Stimulated activated effector memory CD8-positive, alpha-beta T cell treated with anti-CD3 and anti-CD28 coated beads, Interleukin-12 subunit alpha, Interleukin-12 subunit beta, amount 100 ng/mL, for 72 hours (primary cell): ENCODE data around the gene RPS28.
"Not testable (repeated sequence)": the region's sequence is repeated elsewhere in the genome, so short reads cannot be mapped to it uniquely, and the experiment has no call there.

Experiments used
- ATAC-seq: fragments of 150-1000 bp; cut with Tn5 transposase; 2 replicates; pipeline ENCODE4 v1.10.0; 2021
- DNase-seq, 2 donors: peaks; one replicate each; pipeline ENCODE4 v3.0.0; 2021 to 2022; ENCODE audit warnings: low spot score in 2 of 2
- H3K27ac Mint-ChIP-seq: one replicate; pipeline ENCODE4 v1.8.0; 2022; ENCODE audit warnings: mild to moderate bottlenecking, mixed read lengths
- H3K36me3 Mint-ChIP-seq: one replicate; pipeline ENCODE4 v1.8.0; 2022; ENCODE audit warnings: mild to moderate bottlenecking, mixed read lengths
- H3K4me1 Mint-ChIP-seq: one replicate; pipeline ENCODE4 v1.8.0; 2022; ENCODE audit warnings: mixed read lengths
- H3K4me3 Mint-ChIP-seq: one replicate; pipeline ENCODE4 v1.8.0; 2022; ENCODE audit warnings: mild to moderate bottlenecking, mixed read lengths
- H3K9me3 Mint-ChIP-seq: one replicate; pipeline ENCODE4 v1.8.0; 2022; ENCODE audit warnings: mixed read lengths

RPS28 gene

GRCh38 chr19:8314981-8315640, 6.2 kb upstream of the RPS28 start:
- H3K27ac Mint-ChIP-seq, H3K4me1 Mint-ChIP-seq, ATAC-seq, H3K9me3 Mint-ChIP-seq, H3K4me3 Mint-ChIP-seq, DNase-seq: not testable (repeated sequence)
- peaks cover 68% of the 10 kb centered on the region for H3K36me3 Mint-ChIP-seq

GRCh38 chr19:8316351-8317125, 4.8 kb upstream of the RPS28 start:
- peaks cover 18% of the 10 kb centered on the region for H3K4me1 Mint-ChIP-seq
- DNase-seq, result no peak
- H3K27ac Mint-ChIP-seq, result peak overlapping the region; percentile 72
- H3K9me3 Mint-ChIP-seq, result no peaks in the 10 kb centered on the region
- ATAC-seq, result no peak
- peaks cover 70% of the 10 kb centered on the region for H3K36me3 Mint-ChIP-seq
- no peak overlapping the region for H3K4me3 Mint-ChIP-seq

GRCh38 chr19:8318835-8319234, 2.5 kb upstream of the RPS28 start:
- not testable (repeated sequence) for DNase-seq, ATAC-seq, H3K27ac Mint-ChIP-seq, H3K9me3 Mint-ChIP-seq, H3K4me3 Mint-ChIP-seq
- peaks cover 79% of the 10 kb centered on the region for H3K36me3 Mint-ChIP-seq
- peaks cover 18% of the 10 kb centered on the region for H3K4me1 Mint-ChIP-seq

- Mint-ChIP-seq H3K27ac (peak overlapping the region; percentile 98), H3K4me1 (peaks cover 18% of the 10 kb centered on the region), H3K9me3 (no peaks in the 10 kb centered on the region), H3K36me3 (peaks cover 74% of the 10 kb centered on the region), H3K4me3 (peak overlapping the region; percentile 97)
- DNase-seq (no peak), ATAC-seq (no peak)
These were observed 1.3 kb upstream of the RPS28 start for GRCh38 chr19:8319807-8320520.

- Mint-ChIP-seq H3K9me3 (no peaks in the 10 kb centered on the region), H3K4me1 (peaks cover 18% of the 10 kb centered on the region), H3K36me3 (peaks cover 70% of the 10 kb centered on the region), H3K4me3 (peak overlapping the region; percentile 97), H3K27ac (peak overlapping the region; percentile 98)
- ATAC-seq, result peak; percentile 25
- no peak for DNase-seq
These were observed 681 bp upstream of the RPS28 start for GRCh38 chr19:8320564-8321066.

- Mint-ChIP-seq H3K36me3 (peaks cover 55% of the 10 kb centered on the region), H3K9me3 (no peaks in the 10 kb centered on the region), H3K4me1 (peaks cover 18% of the 10 kb centered on the region), H3K27ac (peak overlapping the region; percentile 98), H3K4me3 (peak overlapping the region; percentile 97)
- DNase-seq (no peak), ATAC-seq (peak; percentile 5)
These were observed 816 bp downstream of the RPS28 start for GRCh38 chr19:8321986-8322637.

- peaks cover 52% of the 10 kb centered on the region for H3K36me3 Mint-ChIP-seq
- no peaks in the 10 kb centered on the region for H3K9me3 Mint-ChIP-seq
- peak overlapping the region; percentile 98 for H3K27ac Mint-ChIP-seq
- H3K4me3 Mint-ChIP-seq, result peak overlapping the region; percentile 97
- H3K4me1 Mint-ChIP-seq, result peaks cover 18% of the 10 kb centered on the region
- DNase-seq (no peak), ATAC-seq (no peak)
These were observed 1.3 kb downstream of the RPS28 start for GRCh38 chr19:8322638-8322997.

GRCh38 chr19:8323781-8324185, 2.5 kb downstream of the RPS28 start:
- DNase-seq (no peak), ATAC-seq (no peak)
- H3K4me1 Mint-ChIP-seq, result peaks cover 18% of the 10 kb centered on the region
- peaks cover 46% of the 10 kb centered on the region for H3K36me3 Mint-ChIP-seq
- H3K4me3 Mint-ChIP-seq, result peak overlapping the region; percentile 97
- peak overlapping the region; percentile 58 for H3K27ac Mint-ChIP-seq
- no peaks in the 10 kb centered on the region for H3K9me3 Mint-ChIP-seq

GRCh38 chr19:8324186-8325050, 3.1 kb downstream of the RPS28 start:
- H3K36me3 Mint-ChIP-seq, result peaks cover 41% of the 10 kb centered on the region
- DNase-seq, result no peak
- no peaks in the 10 kb centered on the region for H3K9me3 Mint-ChIP-seq
- peak overlapping the region; percentile 97 for H3K4me3 Mint-ChIP-seq
- ATAC-seq, result no peak
- H3K27ac Mint-ChIP-seq, result peak overlapping the region; percentile 58
- peaks cover 16% of the 10 kb centered on the region for H3K4me1 Mint-ChIP-seq

GRCh38 chr19:8325454-8325853, 4.2 kb downstream of the RPS28 start:
- no peak overlapping the region for H3K27ac Mint-ChIP-seq
- DNase-seq (no peak), ATAC-seq (no peak)
- H3K9me3 Mint-ChIP-seq, result no peaks in the 10 kb centered on the region
- peaks cover 6% of the 10 kb centered on the region for H3K4me1 Mint-ChIP-seq
- no peak overlapping the region for H3K4me3 Mint-ChIP-seq
- H3K36me3 Mint-ChIP-seq, result peaks cover 39% of the 10 kb centered on the region

- Mint-ChIP-seq H3K36me3 (no peaks in the 10 kb centered on the region), H3K4me3 (no peak overlapping the region), H3K4me1 (no peaks in the 10 kb centered on the region), H3K27ac (no peak overlapping the region), H3K9me3 (no peaks in the 10 kb centered on the region)
- DNase-seq (no peak), ATAC-seq (no peak)
These were observed 8.7 kb downstream of the RPS28 start for GRCh38 chr19:8329996-8330395.

GRCh38 chr19:8331263-8331845, 10.1 kb downstream of the RPS28 start:
- DNase-seq (no peak), ATAC-seq (no peak)
- no peaks in the 10 kb centered on the region for H3K9me3 Mint-ChIP-seq
- no peak overlapping the region for H3K4me3 Mint-ChIP-seq
- no peaks in the 10 kb centered on the region for H3K4me1 Mint-ChIP-seq
- no peak overlapping the region for H3K27ac Mint-ChIP-seq
- H3K36me3 Mint-ChIP-seq, result no peaks in the 10 kb centered on the region

- Mint-ChIP-seq H3K9me3 (no peaks in the 10 kb centered on the region), H3K36me3 (no peaks in the 10 kb centered on the region), H3K4me3 (peak overlapping the region; percentile 23), H3K4me1 (no peaks in the 10 kb centered on the region), H3K27ac (no peak overlapping the region)
- no peak for ATAC-seq
- no peak for DNase-seq
These were observed 11.9 kb downstream of the RPS28 start for GRCh38 chr19:8332976-8333766.
